Kidney (tissue), 14 donors: ENCODE results near the gene BLM. TPM values are rescaled to one million over a fixed set of nuclear protein-coding genes. Genes with fewer than 3 reads are reported as not detected.

Source experiments
- DNase-seq, 5 donors: peaks; one replicate each; pipeline ENCODE4 v3.0.0-alpha.2; 2013 to 2020
- FAIRE-seq: peaks from 2 replicates; lab custom pipeline; 2012; peaks lifted over from hg19 to GRCh38; lab: Jason Lieb, UNC
- H3K27ac ChIP-seq, 2 donors: one replicate each; pipeline ENCODE4 v1.7.0; 2013; ENCODE audit warnings: low read depth in 2 of 2, low read length in 2 of 2, inconsistent platforms in 1 of 2
- H3K27me3 ChIP-seq: one replicate; pipeline ENCODE4 v1.7.1; 2013; ENCODE audit warnings: low read length, inconsistent platforms; ENCODE audit not compliant: control insufficient read depth, insufficient read depth
- H3K36me3 ChIP-seq, 3 donors: one replicate each; pipeline versions ENCODE4 v1.7.0 to v1.7.1; 2013; ENCODE audit warnings: low read length in 3 of 3, control low read depth in 1 of 3, inconsistent platforms in 1 of 3; ENCODE audit not compliant: insufficient read depth in 3 of 3, control insufficient read depth in 2 of 3
- H3K4me1 ChIP-seq, 3 donors: one replicate each; pipeline versions ENCODE4 v1.7.0 to v1.7.1; 2013; ENCODE audit warnings: low read length in 3 of 3, inconsistent platforms in 1 of 3, low read depth in 1 of 3; ENCODE audit not compliant: control insufficient read depth in 2 of 3, insufficient read depth in 2 of 3
- H3K4me3 ChIP-seq, 3 donors: one replicate each; pipeline versions ENCODE4 v1.7.0 to v1.8.1; 2013; ENCODE audit warnings: low read length in 3 of 3, control low read depth in 1 of 3, inconsistent platforms in 1 of 3
- H3K9ac ChIP-seq, 3 donors: one replicate each; pipeline versions ENCODE4 v1.7.0 to v1.7.1; 2013; ENCODE audit warnings: low read length in 3 of 3, control low read depth in 1 of 3, inconsistent platforms in 1 of 3
- H3K9me3 ChIP-seq, 3 donors: one replicate each; pipeline versions ENCODE4 v1.7.0 to v1.7.1; 2013; ENCODE audit warnings: low read length in 3 of 3, control low read depth in 1 of 3, inconsistent platforms in 1 of 3; ENCODE audit not compliant: control insufficient read depth in 2 of 3, insufficient read depth in 1 of 3
- intact Hi-C: fragments of 100-400 bp; cut with DNase I; formaldehyde crosslinking; loops from one replicate; pipeline ENCODE4 v1.11.1; 2022
- polyA plus RNA-seq: library from polyadenylated mRNA; stranded (reverse); fragments of 350-450 nt; fragmentation: Illumina TruSeq; extraction: RNeasy Lipid Tissue Mini Kit (QIAGEN cat#74804); gene quantifications from one replicate; pipeline ENCODE4 v1.2.3, GENCODE V29; 2014; ENCODE audit warnings: low read depth, low replicate concordance; ENCODE audit not compliant: insufficient read depth
- total RNA-seq: library from RNA; stranded (reverse); fragmentation: NEBNext Ultra II Directional; extraction: Animal tissue kit (Norgen Biotek cat#: 25700); gene quantifications from one replicate; pipeline ENCODE4 v1.2.1, GENCODE V29; 2021
- TF ChIP-seq, protein P1 (sequence below): IDR thresholded peaks from 3 replicates; pipeline ENCODE4 v1.5.1; 2012; ENCODE audit warnings: mild to moderate bottlenecking, moderate library complexity, borderline replicate concordance; ENCODE audit not compliant: insufficient read depth; ENCODE audit errors: extremely low read depth
- donor health status: control.
- donor health status: control.
- donor health status: control.
- donor health status: control.
- donor health status: control.
- donor health status: DM: yes; HTN: yes; CAD: no.
- donor health status: Normal renal cell carcinoma (clear cell type).

BLM gene
- total and polyA plus RNA-seq, 2 donors from 2014 or later: 1.1 to 2.8 TPM

DNA sequence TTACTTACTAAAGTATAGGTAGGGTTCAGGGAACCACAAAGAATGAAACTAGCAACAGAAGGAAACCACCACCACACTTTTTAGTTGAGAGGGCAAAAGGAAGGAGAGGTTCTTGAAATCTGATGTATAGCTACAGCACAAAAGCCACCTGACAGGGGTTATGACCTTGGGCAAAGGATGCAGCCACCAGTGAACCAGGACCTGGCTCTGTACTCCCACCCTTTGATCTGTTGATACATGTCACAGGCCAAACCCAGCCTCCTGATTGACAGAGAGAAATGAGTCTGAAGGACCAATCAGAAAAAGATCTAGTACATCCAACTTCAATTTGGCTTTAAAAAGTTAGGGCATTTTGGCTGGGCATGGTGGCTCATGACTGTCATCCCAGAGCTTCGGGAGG, 20.0 kb upstream of the BLM start:
- H3K27me3 ChIP-seq: no peaks in the 10 kb centered on the region
- H3K9me3 ChIP-seq: no peaks in the 10 kb centered on the region
- no peaks in the 10 kb centered on the region for H3K4me1 ChIP-seq
- DNase-seq: no peak
- FAIRE-seq: no peak
- no peak overlapping the region for H3K27ac ChIP-seq
- H3K36me3 ChIP-seq: no peaks in the 10 kb centered on the region
- H3K9ac ChIP-seq: no peak overlapping the region
- H3K4me3 ChIP-seq: no peak overlapping the region
- TF ChIP-seq, protein P1, sequence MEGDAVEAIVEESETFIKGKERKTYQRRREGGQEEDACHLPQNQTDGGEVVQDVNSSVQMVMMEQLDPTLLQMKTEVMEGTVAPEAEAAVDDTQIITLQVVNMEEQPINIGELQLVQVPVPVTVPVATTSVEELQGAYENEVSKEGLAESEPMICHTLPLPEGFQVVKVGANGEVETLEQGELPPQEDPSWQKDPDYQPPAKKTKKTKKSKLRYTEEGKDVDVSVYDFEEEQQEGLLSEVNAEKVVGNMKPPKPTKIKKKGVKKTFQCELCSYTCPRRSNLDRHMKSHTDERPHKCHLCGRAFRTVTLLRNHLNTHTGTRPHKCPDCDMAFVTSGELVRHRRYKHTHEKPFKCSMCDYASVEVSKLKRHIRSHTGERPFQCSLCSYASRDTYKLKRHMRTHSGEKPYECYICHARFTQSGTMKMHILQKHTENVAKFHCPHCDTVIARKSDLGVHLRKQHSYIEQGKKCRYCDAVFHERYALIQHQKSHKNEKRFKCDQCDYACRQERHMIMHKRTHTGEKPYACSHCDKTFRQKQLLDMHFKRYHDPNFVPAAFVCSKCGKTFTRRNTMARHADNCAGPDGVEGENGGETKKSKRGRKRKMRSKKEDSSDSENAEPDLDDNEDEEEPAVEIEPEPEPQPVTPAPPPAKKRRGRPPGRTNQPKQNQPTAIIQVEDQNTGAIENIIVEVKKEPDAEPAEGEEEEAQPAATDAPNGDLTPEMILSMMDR: no peak
- intact Hi-C loops: no loop called here

DNA sequence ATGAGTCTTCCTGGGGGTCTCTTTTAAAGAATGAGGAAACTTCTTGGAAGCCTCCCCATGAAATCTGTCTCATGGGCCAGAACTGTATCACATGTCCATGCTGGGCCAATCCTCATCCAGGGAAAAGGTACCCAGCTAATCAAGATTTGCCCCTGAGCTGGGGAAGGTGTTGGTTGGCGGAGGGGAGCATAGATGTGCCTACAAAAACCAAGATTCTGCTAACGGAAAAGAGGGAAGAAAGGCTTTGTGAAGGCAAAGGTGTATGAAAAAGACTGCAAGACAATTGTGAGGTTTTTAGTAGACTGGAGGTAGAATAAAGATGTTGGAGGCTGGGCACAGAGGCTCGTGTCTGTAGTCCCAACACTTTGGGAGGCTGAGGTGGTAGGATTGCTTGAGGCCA, 18.5 kb upstream of the BLM start:
- no peak overlapping the region for H3K27ac ChIP-seq
- intact Hi-C loops: no loop called here
- DNase-seq (no peak), FAIRE-seq (no peak)
- no peak overlapping the region for H3K9ac ChIP-seq
- no peaks in the 10 kb centered on the region for H3K4me1 ChIP-seq
- H3K9me3 ChIP-seq: no peaks in the 10 kb centered on the region
- no peak overlapping the region for H3K4me3 ChIP-seq
- H3K36me3 ChIP-seq: no peaks in the 10 kb centered on the region
- TF ChIP-seq, protein P1: no peak
- no peaks in the 10 kb centered on the region for H3K27me3 ChIP-seq

DNA sequence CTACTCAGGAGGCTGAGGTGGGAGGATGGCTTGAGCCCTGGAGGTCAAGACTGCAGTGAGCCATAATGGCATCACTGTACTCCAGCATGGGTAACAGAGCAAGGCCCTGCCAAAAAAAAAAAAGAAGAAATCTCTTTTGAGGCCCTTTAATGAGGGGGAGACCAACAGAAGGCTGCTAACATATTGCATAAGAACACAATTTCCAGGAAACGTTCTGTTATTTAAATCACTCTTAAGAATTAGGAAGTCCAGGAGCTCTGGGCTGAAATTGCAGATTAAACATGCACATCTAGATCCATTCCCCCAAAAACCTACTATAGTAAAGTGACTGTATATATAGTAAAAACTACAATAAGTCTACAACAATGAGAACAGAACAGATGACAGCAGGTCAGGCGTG, 16.1 kb upstream of the BLM start:
- DNase-seq: no peak
- no peak for FAIRE-seq
- Histone ChIP-seq H3K27me3 (no peaks in the 10 kb centered on the region), H3K36me3 (no peaks in the 10 kb centered on the region), H3K4me3 (no peak overlapping the region), H3K4me1 (no peaks in the 10 kb centered on the region), H3K27ac (no peak overlapping the region), H3K9me3 (no peaks in the 10 kb centered on the region), H3K9ac (no peak overlapping the region)
- intact Hi-C loops: no loop called here
- TF ChIP-seq, protein P1: no peak
